DOHH2 (cell line): ENCODE measurements around the gene NSUN3.

Experiments used
- CTCF ChIP-seq: fragments of 200-600 bp; sonication (generic); IDR thresholded peaks from one replicate; pipeline ENCODE4 v1.5.1; 2014; ENCODE audit warnings: antibody characterized with exemption, mild to moderate bottlenecking, low read depth, low read length; ENCODE audit not compliant: poor library complexity, severe bottlenecking
- EZH2phosphoT487 ChIP-seq: fragments of 200-600 bp; sonication (generic); IDR thresholded peaks from 2 replicates; pipeline ENCODE4 v1.6.1; 2017; ENCODE audit warnings: borderline replicate concordance, mild to moderate bottlenecking, antibody characterized with exemption, low read length, moderate library complexity, mixed read lengths

DNA sequence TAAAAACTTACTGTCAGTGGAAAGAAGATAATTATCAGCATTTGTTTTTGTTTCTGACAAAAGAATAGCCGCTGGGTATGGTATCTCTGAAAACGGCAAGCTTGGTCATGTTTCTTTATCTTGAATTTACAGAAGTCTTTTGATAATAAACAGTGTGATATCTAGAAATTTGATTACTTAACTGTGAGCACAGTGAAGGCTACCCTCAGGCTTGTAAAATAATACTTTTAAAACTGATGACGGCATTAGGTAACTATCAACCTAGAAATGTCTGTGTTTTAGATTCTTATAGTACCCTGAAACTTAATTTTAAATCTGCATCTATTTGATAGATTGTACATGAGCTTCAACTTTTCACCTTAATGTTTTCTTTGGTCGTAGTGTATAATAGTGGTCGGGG lies 43.4 kb downstream of the NSUN3 start:
- TF ChIP-seq CTCF (no peak), EZH2phosphoT487 (no peak)
